ENCODE data around the gene PACSIN3.

PACSIN3 gene

DNA sequence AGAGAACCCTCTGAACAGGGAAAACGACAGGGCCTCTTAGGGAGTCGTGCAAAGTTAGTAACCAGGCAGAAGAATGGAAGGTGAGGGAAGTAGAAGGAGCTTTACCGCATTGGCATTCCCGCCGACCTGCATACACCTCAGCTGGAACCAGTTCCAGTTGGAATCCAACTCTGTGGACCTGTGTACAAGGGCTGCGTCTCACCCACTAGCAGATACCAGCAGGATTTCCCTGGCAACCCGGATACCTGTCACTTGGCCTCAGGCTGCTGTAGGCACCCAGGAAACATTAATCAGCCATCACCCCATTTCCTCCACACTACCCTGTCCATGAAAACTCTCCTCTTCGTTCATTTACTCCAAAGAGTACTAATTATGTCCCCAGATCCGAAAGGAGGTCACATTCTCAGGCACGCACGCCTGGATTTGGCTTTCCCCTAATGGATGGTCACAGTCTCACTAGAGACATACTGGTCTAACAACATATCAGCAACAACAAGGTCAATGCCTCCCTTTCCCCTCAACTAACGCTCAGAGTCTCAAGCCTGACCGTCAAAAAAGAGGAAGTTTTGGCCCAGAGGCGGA, 10.4 kb downstream of the PACSIN3 start:
- no peak for DNase-seq

DNA sequence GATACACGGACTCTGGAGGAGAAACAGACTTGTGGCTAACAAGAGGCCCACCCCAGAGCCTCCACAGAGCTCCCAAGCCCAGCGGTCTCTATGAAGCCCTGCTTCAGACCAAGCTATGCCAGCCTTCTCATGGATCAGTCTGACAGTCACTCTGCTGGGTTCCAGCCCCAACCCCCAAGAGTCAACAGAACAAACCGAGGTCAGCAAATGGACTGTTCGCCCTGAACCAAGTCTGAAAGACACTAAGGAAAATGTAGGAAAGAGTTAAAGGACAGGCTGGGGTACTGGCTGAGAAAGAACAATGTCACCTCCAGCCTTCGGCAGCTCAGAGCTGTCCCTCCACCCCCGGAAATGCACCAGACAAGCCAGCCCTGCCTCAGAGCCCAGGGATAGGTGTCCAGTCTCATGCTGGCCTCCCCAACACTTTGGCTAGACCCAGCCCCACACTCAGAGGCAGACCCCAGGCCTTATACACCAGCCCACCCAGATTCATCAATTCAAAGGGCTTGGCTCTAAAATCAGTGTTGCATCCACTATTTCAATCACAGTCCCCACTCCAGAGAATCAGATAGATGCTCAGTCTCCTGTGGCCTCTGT, 13.4 kb downstream of the PACSIN3 start:
- DNase-seq = no peak

DNA sequence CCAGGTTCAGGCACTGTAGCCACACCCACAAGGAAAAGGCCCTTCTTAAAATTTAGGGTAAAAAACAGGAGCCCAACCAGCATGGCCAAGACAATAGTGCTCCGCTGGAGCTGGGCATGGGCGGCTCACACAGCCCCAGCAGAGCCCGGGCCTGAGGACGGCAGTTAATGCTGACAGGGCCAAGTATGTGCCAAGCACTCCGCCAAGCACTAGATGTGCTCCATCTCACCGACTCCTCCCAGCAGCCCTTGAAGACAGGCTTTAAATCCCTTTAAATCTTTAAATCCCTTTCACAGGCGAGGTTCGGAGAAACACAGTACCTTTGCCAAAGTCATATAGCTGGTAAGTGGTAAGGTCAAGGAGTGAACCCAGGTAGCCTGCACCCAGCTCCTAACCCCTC, 14.4 kb downstream of the PACSIN3 start:
- no peak for DNase-seq

DNA sequence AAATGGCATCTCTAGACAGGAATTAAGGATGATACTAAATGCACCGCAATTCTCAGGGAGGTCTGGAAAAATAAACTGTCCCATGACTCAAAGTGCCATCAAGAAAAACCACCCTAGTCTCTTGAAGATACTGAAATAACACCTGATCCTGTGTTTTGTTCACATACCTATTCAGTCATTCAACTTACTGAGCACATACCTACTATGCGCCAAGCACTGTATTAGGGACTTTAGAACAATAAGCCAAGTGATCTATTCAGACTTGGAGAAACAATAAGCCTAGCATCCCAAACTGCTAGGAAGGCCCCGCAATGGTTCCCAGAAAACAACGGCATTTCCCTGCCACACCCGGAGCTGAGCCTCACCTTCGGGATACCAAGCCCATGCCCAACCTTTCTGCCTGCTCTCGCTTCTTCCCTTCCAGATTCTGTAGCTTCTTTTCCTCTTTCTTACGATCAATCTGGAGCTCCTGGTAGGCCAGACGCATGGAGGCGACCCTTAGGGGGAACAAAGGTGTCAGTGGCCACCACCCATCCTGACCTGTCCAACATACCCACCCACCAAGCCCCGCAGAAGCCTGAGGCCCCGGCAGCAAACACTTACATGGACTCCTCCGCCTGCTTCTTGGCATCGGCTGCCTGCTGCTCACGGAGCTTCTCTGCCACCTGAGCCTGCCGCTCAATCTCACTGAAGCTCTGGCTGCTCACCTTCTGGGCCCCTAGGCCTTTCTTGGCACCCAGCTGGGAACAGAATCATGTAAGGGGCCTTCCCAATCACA, 15.0 kb downstream of the PACSIN3 start:
- no peak for DNase-seq

DNA sequence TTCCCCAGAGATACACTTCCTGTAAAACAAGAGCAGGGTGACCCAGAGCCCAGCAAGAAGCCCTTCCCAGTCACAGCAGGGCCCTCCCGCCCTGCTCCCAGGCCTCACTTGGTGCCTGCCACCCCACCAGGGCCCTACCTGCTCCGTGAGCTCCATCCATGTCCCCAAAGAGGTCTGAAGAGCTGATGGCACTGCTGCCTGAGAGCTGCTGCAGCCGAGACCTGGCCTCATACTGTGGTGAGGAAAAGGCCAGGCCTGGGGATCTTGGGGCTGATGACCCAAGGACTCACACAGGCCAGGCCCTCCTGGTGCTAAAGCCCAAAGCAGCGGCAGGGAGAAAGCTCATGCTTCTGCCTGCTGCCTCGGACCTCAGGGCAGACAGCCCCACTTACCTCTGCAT, 19.9 kb downstream of the PACSIN3 start:
- DNase-seq = no peak

DNA sequence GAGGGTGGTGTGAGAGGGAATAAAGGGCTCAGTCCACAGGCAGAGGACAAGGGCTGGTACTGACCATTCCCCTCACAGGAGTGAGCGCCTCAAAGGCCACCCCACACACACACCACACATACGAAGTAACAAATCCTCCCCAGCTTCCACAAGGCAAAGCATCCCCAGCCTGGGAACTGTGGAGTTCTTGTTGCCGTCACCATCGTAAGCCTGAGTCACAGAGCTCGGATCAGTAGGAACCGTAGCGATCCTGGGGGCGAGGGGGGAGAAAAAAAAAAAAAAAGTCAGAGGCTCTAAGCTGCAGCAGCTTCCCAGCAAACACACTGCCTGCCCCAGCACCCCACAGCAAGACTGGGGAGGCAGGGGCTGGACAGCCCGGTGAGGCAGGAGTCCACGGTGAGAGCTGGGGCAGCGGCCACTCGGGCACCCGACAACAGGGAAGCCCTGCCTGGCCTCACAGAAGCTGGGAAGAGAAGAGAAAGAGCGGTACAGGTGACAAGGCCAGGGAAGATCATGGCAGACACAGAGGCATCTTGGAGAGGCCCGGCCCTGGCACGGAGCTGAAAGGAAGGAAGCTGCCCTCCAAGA, 20.9 kb downstream of the PACSIN3 start:
- DNase-seq = no peak

DNA sequence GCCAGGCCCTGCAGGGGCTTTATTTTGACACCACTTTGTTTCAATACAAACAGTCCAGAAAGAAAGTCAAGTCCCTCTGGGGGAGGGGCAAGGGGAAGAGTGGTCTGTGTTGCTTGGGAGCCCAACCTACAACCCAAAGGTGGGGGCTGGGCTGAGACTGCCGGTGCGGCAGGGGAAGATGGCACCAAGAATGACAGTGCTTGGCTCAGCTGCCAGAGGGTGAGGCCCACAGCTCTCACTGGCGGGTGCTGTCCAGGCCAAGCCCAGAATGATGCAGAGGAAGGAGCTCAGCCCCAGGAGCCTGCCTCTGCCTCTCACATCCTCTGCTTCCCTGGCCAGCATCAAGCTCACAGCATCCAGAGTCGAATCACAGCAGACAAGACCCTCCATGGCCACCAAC, 21.9 kb downstream of the PACSIN3 start:
- DNase-seq = no peak

DNA sequence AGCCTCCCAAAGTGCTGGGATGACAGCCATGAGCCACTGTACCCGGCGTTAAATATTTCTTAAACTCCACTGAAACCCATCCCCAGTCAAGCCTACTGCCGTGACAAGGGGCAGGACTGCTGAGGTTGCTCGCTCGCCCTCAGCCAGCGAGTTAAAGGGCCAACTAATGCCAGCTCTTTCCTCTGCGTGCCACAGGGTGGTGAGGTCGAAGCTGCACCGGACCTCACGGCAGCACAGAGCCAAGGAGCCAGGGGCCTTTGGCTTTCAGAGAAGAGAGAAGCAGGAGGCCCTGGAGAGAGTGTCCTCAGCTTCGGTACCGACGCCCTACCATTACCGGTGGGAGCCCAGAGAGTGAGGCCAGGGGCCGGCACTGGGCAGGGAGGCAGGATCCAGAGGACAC, 22.3 kb downstream of the PACSIN3 start:
- DNase-seq = no peak

DNA sequence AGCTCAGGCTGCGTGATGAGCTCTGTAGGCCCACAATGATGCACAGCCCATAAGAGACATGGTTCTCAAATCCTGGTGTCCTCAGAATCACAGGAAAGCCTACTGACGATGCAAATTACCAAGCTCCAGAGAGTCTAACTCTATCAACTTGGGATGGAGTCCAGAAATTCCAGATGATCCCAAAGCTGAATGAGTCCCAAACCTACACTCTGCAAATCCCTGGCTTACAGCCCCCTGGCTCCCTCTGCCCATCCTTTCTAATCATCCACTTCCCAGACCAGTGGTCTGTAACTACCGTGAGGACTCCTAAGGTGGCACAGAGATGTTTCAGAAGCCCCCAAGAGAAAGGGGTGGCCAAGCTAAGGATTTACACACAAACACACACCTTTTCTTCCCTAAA, 23.0 kb downstream of the PACSIN3 start:
- DNase-seq = no peak

DNA sequence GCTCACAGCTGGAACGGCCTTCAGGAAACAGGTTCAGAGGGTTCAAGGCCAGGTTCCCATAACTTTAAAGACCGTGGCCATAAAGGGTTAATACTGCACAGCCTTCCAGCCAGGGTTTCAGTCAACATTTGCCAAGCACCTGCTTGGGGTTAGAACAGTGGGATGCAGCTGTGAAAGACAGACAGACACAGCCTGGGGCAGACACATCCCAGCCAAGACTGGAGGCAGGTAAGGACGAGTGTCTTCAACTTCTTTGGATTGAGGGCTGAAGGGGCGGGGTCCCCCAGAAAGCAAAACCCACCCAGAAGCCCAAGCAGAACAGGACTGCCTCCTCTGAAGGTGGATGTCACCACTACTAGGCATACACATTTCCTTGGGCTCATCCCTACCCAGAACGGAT, 23.8 kb downstream of the PACSIN3 start:
- no peak for DNase-seq

DNA sequence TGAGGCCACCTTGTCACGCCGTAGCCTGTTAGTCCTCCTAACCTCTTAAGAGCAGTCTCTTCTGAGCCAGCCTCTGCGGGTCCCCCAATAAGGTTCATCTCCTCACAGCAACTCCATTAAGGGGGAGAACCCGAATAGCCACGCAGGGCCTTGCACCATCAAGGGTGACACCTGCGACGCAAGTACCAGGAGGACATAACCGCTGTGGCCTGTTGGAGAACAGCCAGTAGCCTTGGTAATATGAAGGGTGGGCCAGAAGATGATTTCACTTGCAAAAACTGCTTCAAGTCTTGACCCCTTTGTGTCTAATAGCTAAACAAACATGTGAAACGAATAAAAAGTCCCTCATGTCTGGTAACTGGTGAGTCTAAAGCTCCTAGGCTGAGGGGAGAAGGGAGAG, 24.3 kb downstream of the PACSIN3 start:
- no peak for DNase-seq

DNA sequence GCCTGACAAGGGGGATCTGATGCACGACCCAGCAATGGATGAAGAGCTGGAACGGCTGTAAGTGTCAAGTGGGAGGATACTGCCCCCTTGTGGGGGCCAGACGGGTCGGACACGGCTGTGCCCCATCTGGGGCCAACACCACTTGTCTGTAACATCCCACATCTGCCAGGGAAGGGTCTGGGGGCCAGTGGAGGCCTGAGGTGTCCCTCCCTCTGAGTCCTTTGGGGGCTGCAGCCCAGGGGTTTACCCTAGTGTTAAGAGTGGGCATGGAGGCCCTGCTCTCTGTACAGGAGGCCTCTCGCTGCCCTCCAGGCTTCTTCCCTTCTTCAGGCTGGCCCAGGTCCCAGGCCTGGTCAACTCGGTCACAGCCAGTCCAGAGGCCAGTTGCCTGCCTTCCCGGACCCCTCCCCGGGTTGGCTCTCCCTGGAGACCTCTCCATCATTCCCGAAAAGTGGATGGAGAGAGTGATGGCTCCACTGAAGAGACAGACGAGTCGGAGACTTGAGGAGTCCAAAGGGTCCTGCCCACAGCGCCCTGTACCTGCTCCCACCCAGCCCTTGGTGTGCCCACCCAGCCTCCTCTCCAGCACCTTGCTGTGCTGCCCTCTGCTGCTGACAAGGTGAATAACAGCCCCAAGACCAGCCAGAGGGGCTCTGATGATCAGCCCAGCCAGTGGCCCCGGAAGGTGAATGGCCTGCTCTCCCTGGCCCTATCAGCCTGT, 24.9 kb downstream of the PACSIN3 start:
- peak; percentile 19 for DNase-seq

DNA sequence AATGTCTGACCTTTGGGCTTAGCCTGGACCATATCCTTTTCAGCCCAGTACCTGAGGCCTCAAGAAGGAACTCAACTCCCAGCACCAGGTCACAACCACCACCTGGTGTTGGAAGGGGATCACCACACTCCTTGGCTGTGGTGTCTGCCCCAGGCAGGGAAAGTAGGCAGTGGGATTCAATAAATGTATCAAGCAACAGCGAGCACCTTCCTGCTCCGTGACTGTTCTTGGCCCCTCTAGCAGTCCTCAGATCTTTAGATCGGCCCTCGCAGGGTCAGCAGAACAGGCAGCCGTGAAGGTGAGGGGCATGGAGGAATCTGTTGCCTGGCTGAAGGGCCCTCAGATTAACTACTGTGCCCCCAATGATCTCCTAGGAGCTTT, 25.5 kb downstream of the PACSIN3 start:
- DNase-seq = no peak

DNA sequence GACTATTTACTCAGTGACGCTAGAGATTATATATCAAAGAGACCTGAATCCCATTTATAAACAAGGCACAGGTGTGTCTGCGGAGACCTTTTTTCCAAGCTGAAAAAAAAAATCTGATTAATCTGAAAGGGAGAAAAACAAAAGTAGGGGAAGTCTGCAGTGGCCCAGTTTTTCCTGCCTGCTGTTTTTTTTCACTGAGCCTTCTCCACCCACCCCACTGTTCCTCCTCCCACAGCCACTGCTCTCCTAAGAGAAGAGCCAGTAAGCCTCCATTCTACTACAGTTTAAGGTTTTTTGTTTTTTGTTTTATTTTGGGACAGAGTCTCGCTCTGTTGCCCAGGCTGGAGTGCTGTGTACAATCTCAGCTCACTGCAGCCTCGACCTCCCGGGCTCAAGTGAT, 28.0 kb downstream of the PACSIN3 start:
- no peak for DNase-seq

DNA sequence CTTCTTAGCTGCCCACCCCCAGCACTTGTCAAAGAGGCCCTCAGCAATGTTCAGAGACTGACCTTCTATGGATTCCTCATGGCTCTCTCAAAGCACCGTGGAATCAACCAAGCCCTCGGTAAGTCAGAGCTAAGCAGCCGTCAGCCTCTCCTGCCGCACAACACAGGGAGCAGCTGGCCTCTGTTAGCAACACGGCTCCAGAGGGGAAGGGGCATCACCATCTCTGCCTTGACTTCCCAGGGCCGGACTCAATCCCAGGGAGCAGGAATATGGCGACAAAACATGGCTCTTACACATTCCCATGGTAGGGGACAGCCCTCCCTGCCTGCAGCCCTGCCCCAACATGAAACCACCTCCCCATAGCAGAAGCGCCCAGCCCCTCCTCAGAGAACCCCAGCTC, 28.4 kb downstream of the PACSIN3 start:
- no peak for DNase-seq

DNA sequence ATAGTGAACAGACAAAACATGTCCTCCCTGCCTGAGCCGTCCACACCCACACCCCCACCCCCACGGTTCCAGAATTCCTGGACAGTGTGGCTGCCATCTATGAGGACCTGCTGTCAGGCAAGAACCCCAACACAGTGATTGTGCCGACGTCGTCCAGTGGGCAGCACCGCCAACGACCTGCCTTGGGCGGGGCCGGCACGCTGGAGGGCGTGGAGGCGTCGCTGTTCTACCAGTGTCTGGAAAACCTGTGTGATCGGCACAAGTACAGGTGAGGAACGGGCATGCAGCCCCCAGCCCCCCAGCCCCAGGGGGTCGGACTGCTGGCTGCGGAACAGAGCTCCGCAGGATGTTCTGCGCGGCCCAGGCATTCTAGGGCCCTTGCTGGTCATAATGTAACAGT, 29.3 kb downstream of the PACSIN3 start:
- DNase-seq = no peak

DNA sequence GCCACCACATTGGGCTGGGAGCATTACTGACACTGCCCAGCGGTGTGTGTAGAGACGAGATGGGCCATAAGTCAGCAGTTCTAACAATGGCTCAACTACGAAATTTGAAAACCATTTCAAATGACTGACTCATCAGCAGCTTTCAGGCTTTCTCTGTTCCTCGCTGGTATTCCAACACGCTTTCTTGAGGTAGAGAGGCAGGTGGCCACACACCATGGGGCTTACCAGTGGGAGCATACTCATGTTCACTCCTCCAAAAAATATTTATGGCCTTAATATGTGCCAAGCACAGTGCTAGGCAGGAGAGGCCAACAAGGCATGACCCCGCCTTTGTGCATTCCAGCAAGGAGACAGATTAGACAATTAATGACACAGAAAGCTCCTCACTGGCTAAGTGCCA, 29.9 kb downstream of the PACSIN3 start:
- DNase-seq = no peak

DNA sequence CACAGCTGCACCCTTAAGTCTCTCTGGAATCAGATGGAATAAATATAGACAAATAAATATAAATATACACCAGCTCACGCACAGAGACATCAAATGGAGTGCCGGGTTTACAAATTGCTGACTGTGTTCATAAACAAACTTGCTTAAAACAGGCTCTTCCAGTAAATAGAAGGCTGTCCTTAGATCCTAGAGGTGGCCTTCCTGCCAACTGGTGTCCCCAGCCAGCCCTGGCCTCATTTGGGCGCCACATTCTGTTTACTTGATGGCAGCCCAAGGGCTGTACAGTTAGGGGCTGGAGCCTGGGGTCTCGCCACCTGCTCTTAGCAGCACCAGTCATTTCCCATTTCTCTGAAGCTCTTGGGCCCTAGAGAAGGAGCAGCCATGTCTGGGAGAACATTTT, 30.4 kb downstream of the PACSIN3 start:
- DNase-seq = no peak

DNA sequence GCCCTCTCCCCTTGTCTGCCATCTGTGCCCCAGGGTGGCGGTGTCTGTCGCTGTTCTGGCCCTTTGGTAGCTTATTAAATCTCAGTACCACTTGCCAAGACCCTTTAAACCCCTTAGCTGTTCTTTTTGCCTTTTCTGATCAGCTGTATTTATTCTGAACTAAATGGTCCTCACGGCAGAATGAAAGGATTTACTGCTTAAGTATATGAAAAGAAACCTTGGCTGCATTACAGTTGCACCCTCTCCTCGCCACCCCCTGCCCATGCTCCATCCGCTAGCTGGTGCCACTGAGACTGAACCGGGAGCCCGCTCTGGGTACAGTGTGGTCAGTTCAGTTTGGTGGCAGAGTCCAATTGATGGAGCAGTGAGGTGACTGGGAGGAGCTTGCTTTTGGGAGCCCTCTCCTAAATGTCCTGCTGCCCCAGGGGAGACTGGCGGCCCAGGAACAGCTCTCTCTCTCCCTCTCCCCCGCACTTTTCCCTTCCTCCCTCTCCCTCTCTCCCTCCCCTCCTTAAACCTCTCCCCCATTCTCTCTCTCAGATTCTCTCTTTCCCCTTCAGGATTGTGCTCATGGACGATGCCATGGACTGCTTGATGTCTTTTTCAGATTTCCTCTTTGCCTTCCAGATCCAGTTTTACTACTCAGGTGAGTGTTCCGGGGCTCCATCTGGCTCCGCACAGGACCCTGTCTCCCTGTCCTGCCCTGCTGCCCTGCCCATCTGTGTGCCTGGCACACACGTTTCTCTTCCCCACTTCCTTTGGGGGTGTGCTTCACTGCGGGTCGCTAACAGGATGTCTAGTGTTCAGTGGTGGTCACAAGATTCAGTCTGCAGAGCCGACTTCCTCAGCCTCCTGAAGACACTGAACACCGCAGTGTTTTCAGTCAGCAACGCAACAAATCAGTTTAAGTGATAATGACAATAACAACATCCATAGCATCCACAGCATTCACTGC, 31.3 kb downstream of the PACSIN3 start:
- DNase-seq = no peak

DNA sequence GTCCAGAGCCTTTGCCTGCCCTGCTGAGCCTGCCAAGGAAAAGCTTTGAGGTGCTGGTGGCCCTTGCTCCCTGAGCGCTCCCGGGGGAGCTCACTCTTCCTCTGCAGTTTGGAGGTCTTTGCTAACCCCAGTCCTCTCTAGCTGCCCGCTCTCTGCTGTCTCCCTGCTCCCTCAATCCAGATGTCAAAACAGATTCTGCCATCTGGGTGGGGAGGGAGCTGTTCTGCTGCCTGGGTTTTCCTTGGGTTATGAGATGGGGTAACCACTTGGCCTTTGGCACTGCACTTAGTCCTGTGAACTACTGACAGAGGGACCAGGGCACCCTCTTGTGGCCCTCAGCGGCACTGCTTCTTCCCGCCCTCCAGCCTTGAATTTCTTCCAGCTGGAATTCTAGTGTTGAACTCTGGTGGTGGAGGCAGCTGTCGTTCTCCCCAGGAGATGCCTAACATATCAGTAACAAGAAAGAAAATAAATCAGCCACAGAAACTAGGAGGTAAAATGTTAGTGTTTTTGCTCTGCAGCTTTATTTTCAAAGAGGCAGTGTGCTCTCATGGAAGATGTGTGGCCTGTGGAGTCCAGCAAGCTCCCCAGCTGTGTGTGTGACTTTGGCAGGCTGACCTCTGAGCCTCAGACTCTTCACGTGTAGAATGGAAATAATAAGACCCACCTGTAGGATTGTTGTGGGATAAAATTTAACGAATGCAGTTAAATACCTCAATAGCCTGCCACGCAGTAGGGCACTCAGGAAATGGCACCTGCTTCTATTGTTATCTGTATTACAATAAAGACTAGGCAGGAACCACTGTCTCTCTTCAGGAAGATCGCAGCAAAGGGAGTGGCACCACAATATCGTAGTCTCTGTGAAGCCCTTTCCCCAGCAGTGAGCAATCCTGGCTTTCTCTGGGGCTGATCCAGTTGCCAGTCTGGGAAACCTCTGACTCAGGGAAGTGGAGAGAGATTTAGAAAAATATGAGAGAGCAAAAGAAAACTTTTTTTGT, 33.0 kb downstream of the PACSIN3 start:
- peak; percentile 84 for DNase-seq
